Measurements from ENCODE around the gene PGAP3. TPM values are rescaled to one million over a fixed set of nuclear protein-coding genes. Genes with fewer than 3 reads are reported as not detected.
A peak's percentile ranks its signal among the peaks of the same experiment; 100 is the strongest.
"Not testable (repeated sequence)": the region's sequence is repeated elsewhere in the genome, so short reads cannot be mapped to it uniquely, and the experiment has no call there.

Gene PGAP3
- total RNA-seq, 1 experiment from 2014 or later: 29.0 TPM

- Histone ChIP-seq H4K20me1 (ENCODE audit: control insufficient read depth, insufficient read depth, insufficient read length) (no peaks in the 10 kb centered on the region), H3K4ac (ENCODE audit: low read depth, low read length) (no peak within 1 kb of the TSS), H2BK120ac (ENCODE audit: low read depth, low read length, poor library complexity, severe bottlenecking) (no peak within 1 kb of the TSS), H3K18ac (ENCODE audit: insufficient read length, low read depth, low read length) (no peak within 1 kb of the TSS), H2AFZ (ENCODE audit: low read length) (no peak within 1 kb of the TSS), H3K27ac (ENCODE audit: insufficient read length, low read depth, low read length) (no peak within 1 kb of the TSS), H3K79me2 (ENCODE audit: insufficient read depth, low read length) (peaks cover 38% of the 10 kb centered on the region), H3K14ac (ENCODE audit: insufficient read depth, low read length) (peak within 1 kb of the TSS; percentile 50; the same call in 1 of the 2 replicates), H3K4me1 (ENCODE audit: insufficient read depth, low read length) (peaks cover 30% of the 10 kb centered on the region), H2BK5ac (ENCODE audit: insufficient read length, low read length) (no peak within 1 kb of the TSS), H3K9me3 (ENCODE audit: control insufficient read depth, low read depth, low read length) (no peaks in the 10 kb centered on the region), H3K4me2 (ENCODE audit: insufficient read depth, insufficient read length, low read length) (peak within 1 kb of the TSS; percentile 95), H3K9ac (ENCODE audit: extremely low read depth, insufficient read length, low read length) (peak within 1 kb of the TSS; percentile 61), H3K23me2 (ENCODE audit: insufficient read length, low read depth, low read length, poor library complexity, severe bottlenecking) (peaks cover 8% of the 10 kb centered on the region), H2BK15ac (ENCODE audit: low read depth, low read length) (no peak within 1 kb of the TSS), H2BK12ac (ENCODE audit: insufficient read length, low read depth, low read length) (no peak within 1 kb of the TSS), H3K27me3 (ENCODE audit: insufficient read depth, low read length) (no peaks in the 10 kb centered on the region), H4K5ac (ENCODE audit: insufficient read length, low read depth, low read length) (no peak within 1 kb of the TSS), H3K23ac (ENCODE audit: insufficient read length, low read depth, low read length) (no peak within 1 kb of the TSS), H3T11ph (ENCODE audit: low read length) (no peak within 1 kb of the TSS), H4K91ac (ENCODE audit: insufficient read length, low read depth, low read length) (no peak within 1 kb of the TSS), H4K8ac (replicated peaks; ENCODE audit: insufficient read length, low read depth, low read length) (no peak within 1 kb of the TSS), H3K79me1 (ENCODE audit: insufficient read depth, low read depth, low read length, poor library complexity, severe bottlenecking) (no peaks in the 10 kb centered on the region), H2AK5ac (ENCODE audit: insufficient read length, low read length) (no peak within 1 kb of the TSS), H3K56ac (ENCODE audit: insufficient read length, low read depth, low read length) (no peak within 1 kb of the TSS), H2BK20ac (ENCODE audit: low read depth, low read length, poor library complexity, severe bottlenecking) (no peak within 1 kb of the TSS)
- H3K4me3 Mint-ChIP-seq: peak within 1 kb of the TSS; percentile 92 to 97
- TF ChIP-seq CTCF (conservative IDR thresholded peaks at IDR 0.05): no peak
- no peaks in the 10 kb centered on the region for H3K9me3 Mint-ChIP-seq
- DNase-seq: peak; percentile 88
- no CpG with 5 or more reads among the region's 20 CpGs for WGBS (ENCODE audit: extremely low coverage, insufficient read length, low lambda C conversion rate)
- H3K4me1 Mint-ChIP-seq: peaks cover 66 to 77% of the 10 kb centered on the region in 2 experiments
- H3K36me3 Mint-ChIP-seq (ENCODE audit: insufficient read depth in 1 of 3, low read depth in 3 of 3): peaks cover 9 to 31% (median 23%) of the 10 kb centered on the region in 3 experiments
- H3K27me3 Mint-ChIP-seq (ENCODE audit: low read depth): no peaks in the 10 kb centered on the region; the same call in 1 of the 2 replicates
- H3K27ac Mint-ChIP-seq: peak within 1 kb of the TSS; percentile 91 to 97 (median 91)
Measured at GRCh38 chr17:39699818-39700147, 11.9 kb upstream of the PGAP3 start, which contains the start of gene ERBB2. TSS of gene ERBB2 (plus strand) at chr17:39700064. CDS start at chr17:39700239, 175 bp downstream.

- H4K20me1 ChIP-seq (ENCODE audit: control insufficient read depth, insufficient read depth, insufficient read length); H2AFZ ChIP-seq (ENCODE audit: low read length); H3K79me1 ChIP-seq (ENCODE audit: insufficient read depth, low read depth, low read length, poor library complexity, severe bottlenecking); H2BK12ac ChIP-seq (ENCODE audit: insufficient read length, low read depth, low read length); H3K9me3 ChIP-seq (ENCODE audit: control insufficient read depth, low read depth, low read length); H2BK15ac ChIP-seq (ENCODE audit: low read depth, low read length); H3K56ac ChIP-seq (ENCODE audit: insufficient read length, low read depth, low read length); H4K8ac ChIP-seq (replicated peaks; ENCODE audit: insufficient read length, low read depth, low read length); H3K23me2 ChIP-seq (ENCODE audit: insufficient read length, low read depth, low read length, poor library complexity, severe bottlenecking); H4K91ac ChIP-seq (ENCODE audit: insufficient read length, low read depth, low read length); H3T11ph ChIP-seq (ENCODE audit: low read length); H2AK5ac ChIP-seq (ENCODE audit: insufficient read length, low read length); H4K5ac ChIP-seq (ENCODE audit: insufficient read length, low read depth, low read length); H3K18ac ChIP-seq (ENCODE audit: insufficient read length, low read depth, low read length); H3K4ac ChIP-seq (ENCODE audit: low read depth, low read length); H2BK20ac ChIP-seq (ENCODE audit: low read depth, low read length, poor library complexity, severe bottlenecking); H3K23ac ChIP-seq (ENCODE audit: insufficient read length, low read depth, low read length); H3K27me3 ChIP-seq (ENCODE audit: insufficient read depth, low read length); H2BK120ac ChIP-seq (ENCODE audit: low read depth, low read length, poor library complexity, severe bottlenecking); H3K14ac ChIP-seq (ENCODE audit: insufficient read depth, low read length); H3K9me3 Mint-ChIP-seq; H2BK5ac ChIP-seq (ENCODE audit: insufficient read length, low read length); H3K27ac ChIP-seq (ENCODE audit: insufficient read length, low read depth, low read length); DNase-seq; H3K27me3 Mint-ChIP-seq (ENCODE audit: low read depth): not testable (repeated sequence)
- no CpG with 5 or more reads among the region's 11 CpGs for WGBS (ENCODE audit: extremely low coverage, insufficient read length, low lambda C conversion rate)
- Histone ChIP-seq H3K79me2 (ENCODE audit: insufficient read depth, low read length) (peaks cover 33% of the 10 kb centered on the region), H3K4me2 (ENCODE audit: insufficient read depth, insufficient read length, low read length) (peak overlapping the region; percentile 95), H3K9ac (ENCODE audit: extremely low read depth, insufficient read length, low read length) (peak overlapping the region; percentile 58), H3K4me1 (ENCODE audit: insufficient read depth, low read length) (peaks cover 32% of the 10 kb centered on the region)
- Mint-ChIP-seq H3K27ac (peak overlapping the region; percentile 91 to 97 (median 91)), H3K36me3 (ENCODE audit: insufficient read depth in 1 of 3, low read depth in 3 of 3) (peaks cover 11 to 27% (median 18%) of the 10 kb centered on the region in 3 experiments), H3K4me1 (peaks cover 66 to 77% of the 10 kb centered on the region in 2 experiments), H3K4me3 (peak overlapping the region; percentile 92 to 97)
Measured at GRCh38 chr17:39699157-39699817, 11.4 kb upstream of the PGAP3 start.
